GM19395 (cell line): ENCODE results near the gene INPP5A.

Experiments
- ATAC-seq: cut with Tn5 transposase; IDR thresholded peaks from one replicate; pipeline ENCODE4 v1.9.1; 2021; ENCODE audit warnings: mild to moderate bottlenecking, moderate library complexity; ENCODE audit not compliant: unreplicated experiment

Gene INPP5A

GRCh38 chr10:132624061-132624846 is 86.7 kb downstream of the INPP5A start:
- no peak for ATAC-seq

GRCh38 chr10:132624847-132625471 is 87.4 kb downstream of the INPP5A start:
- no peak for ATAC-seq

- no peak for ATAC-seq
Observed at GRCh38 chr10:132626019-132626760, 88.6 kb downstream of the INPP5A start.

- ATAC-seq: no peak
Observed at GRCh38 chr10:132626761-132627665, 89.4 kb downstream of the INPP5A start.

- ATAC-seq: no peak
Observed at GRCh38 chr10:132627666-132628531, 90.3 kb downstream of the INPP5A start.

GRCh38 chr10:132628966-132629900 is 91.6 kb downstream of the INPP5A start:
- ATAC-seq: no peak

GRCh38 chr10:132630156-132630555 is 92.6 kb downstream of the INPP5A start:
- no peak for ATAC-seq

- no peak for ATAC-seq
Observed at GRCh38 chr10:132630666-132631337, 93.2 kb downstream of the INPP5A start.

GRCh38 chr10:132631338-132631735 is 93.8 kb downstream of the INPP5A start:
- ATAC-seq: no peak

- no peak for ATAC-seq
Observed at GRCh38 chr10:132632091-132632561, 94.5 kb downstream of the INPP5A start.

GRCh38 chr10:132632851-132633684 is 95.5 kb downstream of the INPP5A start:
- ATAC-seq: no peak

- ATAC-seq: no peak
Observed at GRCh38 chr10:132634241-132634946, 96.8 kb downstream of the INPP5A start.

- no peak for ATAC-seq
Observed at GRCh38 chr10:132634947-132635271, 97.3 kb downstream of the INPP5A start.

GRCh38 chr10:132636358-132636757 is 98.8 kb downstream of the INPP5A start:
- ATAC-seq: no peak

GRCh38 chr10:132637477-132638129 is 100.0 kb downstream of the INPP5A start:
- ATAC-seq: no peak

GRCh38 chr10:132638130-132638515 is 100.5 kb downstream of the INPP5A start:
- no peak for ATAC-seq
